A172 (cell line): Measurements from ENCODE around the gene ZXDC. TPM values are rescaled to one million over a fixed set of nuclear protein-coding genes. Genes with fewer than 3 reads are reported as not detected.

Source experiments
- DNase-seq: peaks from one replicate; pipeline ENCODE4 v3.0.0-alpha.2; 2015; ENCODE audit warnings: low spot score
- total RNA-seq: library from RNA; depleted of rRNA; stranded (reverse); fragments of >200 nt; shearing (Covaris generic); gene quantifications from 2 replicates; pipeline ENCODE4 v1.2.3, GENCODE V29; 2014

The ZXDC gene
- total RNA-seq, 1 experiment from 2014 or later, result 19.2 TPM

DNA sequence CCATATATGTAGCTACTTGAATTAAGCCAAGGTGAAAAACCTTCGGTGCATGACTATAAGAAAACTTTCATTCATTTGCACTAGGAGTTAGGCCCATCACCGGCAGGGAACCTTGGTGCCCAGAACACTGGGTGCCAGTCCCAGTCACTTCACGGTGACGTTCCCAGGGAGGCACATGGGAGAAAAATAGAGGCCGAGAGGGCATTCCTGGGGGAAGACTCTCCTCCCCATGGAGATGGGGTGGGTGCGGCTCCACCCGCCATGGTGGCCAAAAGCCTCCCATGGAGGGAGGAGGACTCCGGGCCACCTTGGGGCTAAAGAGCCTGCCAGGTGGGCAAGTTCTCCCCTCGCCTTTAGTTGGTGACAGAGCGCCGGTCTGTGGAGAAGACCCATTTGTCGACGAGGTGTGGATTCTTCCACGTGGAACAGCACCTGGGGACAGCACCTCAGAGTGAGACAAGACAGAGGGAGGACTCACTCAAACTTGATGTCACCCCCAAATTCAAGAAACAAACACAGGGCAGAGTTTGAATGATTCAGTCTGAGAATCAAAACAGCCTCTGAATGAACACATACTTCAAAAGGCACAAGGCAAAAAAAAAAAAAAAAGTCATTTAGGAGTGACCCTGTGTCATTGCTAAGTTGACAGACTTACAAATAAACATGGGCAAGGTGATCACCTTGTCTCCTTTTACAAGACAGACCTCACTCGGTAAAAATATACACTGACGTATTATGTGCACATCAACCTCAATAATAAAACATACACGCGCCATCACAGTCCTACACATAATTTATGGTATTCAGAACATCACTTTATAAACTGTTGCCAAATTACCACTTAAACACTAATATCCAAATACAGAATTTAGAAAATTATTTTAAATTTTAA lies 38.6 kb downstream of the ZXDC start:
- no peak for DNase-seq

DNA sequence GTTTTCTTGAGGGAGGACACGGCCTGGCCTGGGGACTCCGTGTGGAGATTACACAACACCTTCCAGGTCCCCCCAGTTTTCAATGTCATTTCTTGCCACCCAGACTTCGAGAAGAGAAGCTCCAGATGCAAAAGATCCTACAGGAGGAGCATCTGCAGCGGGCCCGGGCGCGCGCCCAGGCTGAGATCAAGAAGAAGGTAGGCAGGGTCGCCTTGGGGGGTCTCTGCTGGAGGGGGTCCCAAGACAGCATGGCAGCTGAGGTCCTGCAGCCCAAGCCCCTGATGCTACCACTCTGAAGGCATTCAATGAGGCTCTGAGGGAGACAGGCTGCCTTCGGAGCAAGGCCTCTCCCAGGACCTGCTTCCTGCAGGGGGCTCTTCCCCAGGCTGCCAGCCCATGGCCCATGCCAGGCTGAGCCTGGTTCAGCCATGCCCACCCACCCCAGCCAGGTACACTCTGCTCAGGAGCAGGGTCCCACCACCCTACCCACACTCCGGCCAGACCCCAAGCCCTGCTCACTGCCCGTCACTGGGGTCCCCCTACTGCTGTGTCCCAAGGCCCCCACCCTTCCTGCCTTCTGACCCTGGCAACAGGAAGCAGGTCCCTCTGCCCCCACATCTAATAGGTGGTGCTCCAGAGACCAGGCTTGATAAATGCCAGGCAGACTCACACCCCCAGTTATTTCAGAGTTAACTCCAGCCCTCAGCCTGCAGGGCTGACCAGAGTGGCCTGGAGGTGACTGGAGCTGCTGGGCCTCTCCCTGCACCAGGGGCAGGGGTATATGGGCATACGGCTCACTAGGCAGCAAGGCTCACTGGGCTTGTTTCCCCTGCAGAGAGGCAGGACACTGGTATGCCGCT lies 40.0 kb downstream of the ZXDC start:
- no peak for DNase-seq

DNA sequence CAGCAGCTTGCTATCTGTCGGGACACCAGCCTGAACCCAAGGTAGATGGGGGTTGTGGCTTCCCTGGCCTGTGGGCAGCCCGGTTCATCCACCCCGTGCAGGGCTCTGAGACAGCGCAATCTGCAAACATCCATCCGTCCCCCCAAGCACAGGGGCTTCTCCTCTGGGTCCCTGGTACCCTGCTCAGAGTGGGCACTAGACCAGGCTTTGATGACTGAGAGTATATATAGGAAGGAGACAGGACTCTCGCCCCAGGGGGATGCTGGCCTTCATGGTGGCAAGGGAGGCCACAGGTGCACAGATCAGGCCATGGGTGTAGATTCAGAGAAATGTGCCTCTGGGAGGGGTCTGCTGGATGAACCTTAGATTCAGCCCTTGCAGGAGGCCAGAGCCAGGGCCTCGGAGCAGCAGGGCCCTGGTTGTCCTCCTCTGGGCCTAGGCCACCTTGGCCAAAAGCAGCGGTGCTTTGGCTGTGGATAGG lies 40.7 kb downstream of the ZXDC start:
- DNase-seq, result no peak

DNA sequence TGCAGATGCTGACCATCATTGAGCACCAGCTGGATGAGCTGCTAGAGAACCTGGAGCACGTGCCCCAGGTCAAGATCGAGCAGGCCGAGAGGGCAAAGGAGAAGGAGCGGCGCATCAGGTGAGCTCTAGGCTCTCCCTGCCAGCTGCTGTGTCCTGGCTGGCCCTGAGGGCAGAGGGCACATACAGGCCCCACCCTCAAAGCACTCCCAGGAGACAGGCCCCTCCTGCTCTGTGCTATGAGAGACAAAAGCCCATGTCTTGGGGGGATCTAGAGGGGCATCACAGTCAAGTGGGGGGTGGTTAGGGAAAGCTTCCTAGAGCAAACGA lies 41.5 kb downstream of the ZXDC start:
- DNase-seq, result no peak

DNA sequence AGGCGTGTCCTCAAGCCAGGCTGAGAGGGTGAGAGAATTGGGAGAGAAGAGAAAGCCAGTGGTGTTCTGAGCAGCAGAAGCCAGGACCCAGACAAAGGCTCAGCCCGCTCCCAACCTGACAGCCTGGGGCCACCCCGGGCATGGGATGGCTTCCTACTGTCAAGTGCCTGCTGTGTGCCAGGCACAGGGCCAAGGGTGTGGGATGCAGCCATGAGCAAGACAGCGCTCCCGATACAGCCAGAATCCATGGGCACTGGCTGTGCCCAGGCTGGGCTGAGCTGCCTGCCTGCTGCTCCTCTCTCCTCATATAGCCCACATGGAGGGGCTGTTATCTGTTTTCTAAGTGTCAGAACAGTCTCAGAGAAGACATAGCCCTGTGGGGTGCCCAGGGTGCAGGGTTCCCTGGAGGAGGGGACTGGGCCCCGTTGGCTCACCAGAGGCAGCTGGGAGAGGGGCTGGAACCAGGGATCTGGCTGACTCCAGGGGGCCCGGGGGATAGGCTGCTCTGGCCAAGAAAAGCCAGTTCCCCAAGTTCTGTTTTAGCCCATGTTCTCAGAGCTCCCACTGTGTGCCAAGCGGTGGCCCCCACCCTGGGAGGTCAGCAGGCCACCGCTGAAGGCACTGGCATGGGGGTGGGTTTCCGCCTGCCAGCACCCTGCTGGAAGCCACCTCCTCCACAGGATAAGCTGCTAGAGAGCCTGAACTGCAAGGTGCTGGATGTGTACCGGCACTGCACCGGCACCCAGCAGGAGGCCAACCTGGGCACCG lies 42.0 kb downstream of the ZXDC start:
- no peak for DNase-seq

DNA sequence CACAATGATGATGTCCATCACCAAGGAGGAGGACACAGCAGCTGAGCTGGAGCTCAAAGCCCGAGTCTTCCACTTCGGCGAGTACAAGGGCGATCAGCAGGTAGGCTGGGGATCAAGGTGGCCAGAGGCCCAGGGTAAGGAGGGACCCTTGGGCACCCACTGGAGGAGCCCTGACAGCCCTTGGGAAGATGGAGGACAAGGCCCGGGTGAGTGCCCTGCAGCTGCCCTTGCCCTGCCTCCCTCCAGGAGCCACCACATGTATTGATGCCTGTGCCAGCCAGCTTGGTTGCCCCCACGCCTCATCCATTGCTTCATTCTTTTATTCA lies 42.6 kb downstream of the ZXDC start:
- no peak for DNase-seq

DNA sequence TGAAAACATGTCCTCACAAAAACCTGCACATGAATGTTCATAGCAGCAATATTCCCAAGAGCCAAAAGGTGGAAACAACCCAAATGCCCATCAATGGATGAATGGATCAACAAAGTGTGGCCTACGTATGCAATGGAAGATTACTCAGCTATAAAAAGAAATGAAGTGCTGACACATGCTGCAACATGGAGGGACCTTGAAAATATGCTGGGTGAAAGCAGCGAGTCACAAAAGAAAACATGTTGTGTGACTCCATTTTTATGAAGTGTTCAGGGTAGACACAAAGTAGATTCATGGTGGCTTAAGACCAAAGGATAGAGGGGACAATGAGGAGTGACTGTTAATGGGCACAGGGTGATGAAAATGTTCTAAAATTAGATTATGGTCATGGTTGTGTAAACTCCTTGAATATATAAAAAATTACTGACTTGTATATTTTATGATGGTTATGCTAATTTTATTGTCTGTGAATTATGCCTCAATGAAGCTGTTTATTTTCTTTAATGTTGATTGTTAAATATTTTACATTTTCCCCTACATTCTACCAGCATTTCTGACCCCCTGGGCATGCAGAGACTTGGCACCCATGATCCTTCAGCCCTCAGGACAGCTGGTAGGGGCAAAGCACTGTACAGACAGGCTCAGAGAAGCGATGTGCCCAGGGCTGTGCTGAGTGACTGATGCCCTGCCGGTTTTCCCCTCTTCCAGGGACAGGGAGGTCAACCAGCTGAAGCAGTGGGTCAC lies 43.2 kb downstream of the ZXDC start:
- no peak for DNase-seq

- no peak for DNase-seq
These were observed 44.6 kb downstream of the ZXDC start for GRCh38 chr3:126431103-126431534.

DNA sequence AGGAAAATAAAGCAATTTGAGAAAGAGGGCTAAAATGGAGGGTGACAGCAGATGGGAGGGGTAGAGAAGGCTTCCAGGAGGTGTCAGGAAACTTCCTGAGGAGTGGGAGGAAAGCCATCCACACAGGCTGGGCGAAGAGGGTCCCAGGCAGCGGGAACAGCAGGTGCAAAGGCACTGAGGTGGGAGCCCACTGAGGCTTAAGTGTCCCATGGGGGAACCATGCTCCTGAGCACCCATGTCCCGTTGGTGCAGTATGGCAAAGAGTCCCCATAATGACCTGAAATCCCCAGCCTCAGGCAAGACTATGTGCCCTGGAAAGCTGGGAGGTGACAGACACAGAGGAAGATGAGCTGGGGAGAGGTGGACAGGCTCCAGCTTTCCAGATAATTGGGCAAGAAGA lies 50.9 kb downstream of the ZXDC start:
- DNase-seq, result no peak

DNA sequence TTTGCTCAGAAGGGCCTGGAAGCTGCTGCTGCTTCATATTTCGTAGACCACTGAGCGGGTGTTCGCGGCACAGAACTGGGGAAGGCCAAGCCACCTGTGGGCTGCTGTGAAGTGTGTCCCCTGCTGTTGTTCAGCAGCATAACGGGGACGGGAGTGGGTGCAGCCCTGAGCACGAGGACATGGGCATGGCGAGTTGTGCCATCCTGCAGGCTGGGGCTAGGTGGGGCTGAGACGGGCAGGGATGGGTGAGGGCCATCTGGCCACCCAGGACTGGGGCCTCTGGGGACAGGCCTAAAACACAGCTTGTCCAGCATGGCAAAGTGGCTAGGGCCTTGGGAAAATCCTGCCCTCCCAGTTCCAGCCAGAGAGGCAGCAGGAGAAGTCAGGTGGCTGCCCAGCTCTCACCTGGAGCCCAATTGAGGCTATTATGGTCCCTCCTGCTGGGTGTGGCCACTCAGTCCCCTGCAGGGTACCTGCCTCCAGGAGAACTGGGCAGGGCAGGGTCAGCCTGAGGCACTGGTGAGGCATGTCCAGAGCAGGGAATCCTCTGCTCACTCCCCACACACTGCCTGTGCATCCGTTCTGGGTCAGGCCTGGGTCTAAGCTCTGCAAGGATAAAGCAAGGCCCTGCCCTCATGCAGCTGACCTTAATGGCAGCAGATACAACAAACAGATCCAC lies 51.5 kb downstream of the ZXDC start:
- no peak for DNase-seq

- no peak for DNase-seq
These were observed 52.3 kb downstream of the ZXDC start for GRCh38 chr3:126423191-126424038.

DNA sequence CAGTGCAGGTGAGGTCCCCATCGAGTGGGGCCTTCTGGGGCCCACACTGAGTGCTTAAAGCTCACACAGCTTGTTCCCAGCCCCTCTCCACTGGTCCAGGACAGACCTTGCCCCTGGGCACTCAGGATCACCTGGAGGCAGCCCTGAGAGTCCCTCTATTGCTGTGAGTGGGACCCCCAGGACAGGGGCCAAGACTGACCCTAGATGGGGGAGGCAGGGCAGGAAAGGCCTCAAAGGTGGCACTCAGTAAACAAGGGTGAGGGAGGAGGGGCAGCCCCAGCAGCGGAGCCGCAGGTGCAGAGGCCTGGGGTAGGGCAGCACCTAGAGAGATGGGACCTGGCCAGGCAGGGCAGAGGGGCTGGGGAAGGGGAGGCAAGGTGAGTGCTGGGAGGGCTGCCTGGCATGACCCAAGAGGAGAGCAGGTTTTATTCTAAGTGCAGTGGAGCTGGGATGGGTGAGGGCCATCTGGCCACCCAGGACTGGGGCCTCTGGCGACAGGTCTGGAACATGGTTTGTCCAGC lies 53.1 kb downstream of the ZXDC start:
- no peak for DNase-seq

DNA sequence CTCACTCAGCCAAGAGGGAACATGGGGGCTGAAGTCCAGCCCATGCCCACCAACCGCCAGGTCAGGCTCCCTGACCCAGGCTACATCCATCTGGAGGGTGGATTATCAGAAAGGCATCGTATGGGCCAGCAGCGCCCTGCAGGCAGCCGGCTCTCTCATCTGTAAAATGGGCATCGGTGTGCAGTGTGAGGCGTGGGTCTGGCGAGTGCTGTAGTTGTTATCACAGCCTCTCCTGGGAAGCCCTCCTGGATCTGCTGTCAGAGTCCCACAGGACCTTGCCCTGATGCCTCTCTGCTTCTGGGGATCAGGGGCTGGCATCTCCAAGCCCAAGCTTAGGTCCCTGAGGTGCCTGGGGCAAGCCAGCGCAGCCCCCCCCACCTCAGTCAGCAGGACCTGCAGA lies 53.6 kb downstream of the ZXDC start:
- no peak for DNase-seq

GRCh38 chr3:126421573-126422119 lies 54.0 kb downstream of the ZXDC start:
- DNase-seq, result no peak

DNA sequence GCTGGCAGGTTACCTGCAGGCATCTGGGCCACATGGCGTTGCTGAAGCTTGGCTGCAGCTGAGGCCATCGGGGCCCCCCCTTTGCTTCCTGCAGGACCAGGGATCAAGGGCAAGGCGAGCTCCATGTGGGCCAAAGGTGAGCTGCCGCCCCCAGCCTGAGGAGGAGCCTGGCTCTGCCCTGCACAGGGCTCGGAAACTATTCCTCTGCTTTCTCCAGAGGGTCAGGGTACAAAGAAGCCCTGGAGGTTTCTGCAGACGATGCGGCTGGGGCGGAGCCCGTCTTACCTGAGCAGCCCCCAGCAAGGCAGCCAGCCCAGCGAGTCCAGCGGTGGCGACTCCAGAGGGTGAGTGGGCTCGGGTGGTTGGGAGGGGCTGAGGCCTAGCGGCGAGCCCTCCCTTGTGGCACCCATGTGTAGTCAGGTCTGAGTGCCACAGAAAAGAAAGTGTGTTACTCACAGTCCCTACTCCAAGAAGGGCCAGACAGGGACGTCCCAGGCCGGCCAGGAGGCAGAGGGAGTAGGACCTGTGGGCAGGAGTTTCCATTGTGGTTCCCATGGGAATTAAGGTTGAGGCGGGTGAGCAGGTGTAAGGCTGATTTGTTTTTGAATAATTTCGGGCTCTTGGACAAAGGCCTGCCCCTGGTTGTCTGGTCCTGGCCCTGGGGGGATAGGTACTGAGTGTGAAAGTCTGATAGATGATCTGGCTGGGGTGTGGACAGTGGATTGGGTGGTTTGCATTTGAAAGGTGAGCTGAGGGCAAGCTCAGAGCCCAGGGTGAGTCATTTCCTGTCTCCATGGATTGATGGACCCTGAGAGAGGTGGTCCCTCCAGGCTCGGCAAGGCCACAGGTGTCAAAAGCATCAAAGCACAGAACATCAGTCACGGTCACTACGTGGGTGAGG lies 55.6 kb downstream of the ZXDC start:
- DNase-seq, result peak; percentile 47

DNA sequence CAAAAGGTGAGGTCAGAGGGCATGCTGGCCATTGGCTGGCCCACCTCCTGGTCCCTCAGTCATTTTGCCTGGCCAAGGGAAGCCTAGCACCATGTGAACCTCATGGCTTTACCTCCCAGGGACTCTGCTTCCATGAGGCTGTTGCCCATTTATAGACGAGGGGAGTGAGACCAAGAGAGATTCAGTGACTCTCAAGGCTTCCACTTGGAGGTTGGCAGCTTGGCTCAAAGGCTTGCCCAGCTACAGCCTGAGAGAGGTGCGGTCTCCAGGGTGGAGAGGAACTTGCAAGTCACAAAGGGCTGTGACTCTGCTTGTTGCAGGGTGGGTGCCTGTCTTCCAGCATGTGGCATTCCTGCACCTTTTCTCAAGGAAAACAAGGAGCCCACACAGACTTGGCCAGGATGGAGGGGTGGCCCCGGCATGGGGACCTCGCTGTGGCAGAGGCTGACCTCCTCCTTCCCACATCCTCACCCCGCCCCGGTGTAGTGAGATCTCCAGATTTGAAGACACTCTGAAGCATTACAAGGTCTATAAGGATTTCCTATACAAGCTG lies 56.5 kb downstream of the ZXDC start:
- DNase-seq, result no peak

DNA sequence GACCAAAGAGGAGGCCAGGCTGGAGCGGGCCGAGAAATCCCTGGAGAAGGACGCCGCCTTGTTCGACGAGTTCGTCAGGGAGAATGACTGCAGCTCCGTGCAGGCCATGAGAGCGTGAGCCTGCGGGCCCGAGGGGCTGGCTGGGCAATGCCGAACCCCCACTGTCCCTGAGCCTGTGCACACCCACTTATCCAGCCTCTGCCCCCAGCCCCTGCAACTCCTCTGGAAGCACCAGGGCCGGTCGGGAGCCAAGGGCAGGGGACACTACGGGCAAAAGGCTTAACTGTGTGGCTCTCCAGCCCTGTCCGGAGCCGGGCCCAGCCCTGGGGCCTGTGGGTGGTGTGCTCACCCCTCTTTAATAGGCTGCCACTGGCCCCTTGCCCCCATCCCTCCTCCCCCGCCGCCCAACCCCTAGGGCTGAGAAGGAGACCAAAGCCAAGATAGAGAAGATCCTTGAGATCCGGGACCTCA lies 57.0 kb downstream of the ZXDC start:
- no peak for DNase-seq

GRCh38 chr3:126417981-126418530 lies 57.6 kb downstream of the ZXDC start:
- DNase-seq, result no peak
